IMR-90 (cell line): ENCODE data around the gene ZMYM2.

Source experiments
- CTCF ChIP-seq: conservative IDR thresholded peaks from 2 replicates; pipeline ENCODE4 v1.5.1; 2012; ENCODE audit warnings: mild to moderate bottlenecking, low read depth, low read length, improper control_type of control experiment
- RCOR1 ChIP-seq: IDR thresholded peaks from 2 replicates; pipeline ENCODE4 v1.6.1; 2012; ENCODE audit warnings: mild to moderate bottlenecking, low read length, improper control_type of control experiment; ENCODE audit not compliant: insufficient replicate concordance

GRCh38 chr13:20074966-20075365, 116.4 kb downstream of the ZMYM2 start:
- TF ChIP-seq CTCF (no peak), RCOR1 (no peak)
